Measurements from ENCODE around the gene WSB2. TPM values are rescaled to one million over a fixed set of nuclear protein-coding genes. Genes with fewer than 3 reads are reported as not detected.

Gene WSB2
- total RNA-seq, 3 donors from 2014 or later, result 103 to 159 (median 119) TPM

GRCh38 chr12:118020036-118020435, 40.9 kb downstream of the WSB2 start:
- no peak for DNase-seq
- Histone ChIP-seq H3K4me1 (ENCODE audit: low read depth) (peaks cover 13% of the 10 kb centered on the region), H3K4me3 (no peak overlapping the region), H3K9me3 (no peaks in the 10 kb centered on the region), H3K36me3 (ENCODE audit: low read depth) (no peaks in the 10 kb centered on the region)
- intact Hi-C loops (cut with DNase I, micrococcal nuclease), result no loop called here
- no peak for ATAC-seq
- TF ChIP-seq, protein P1, sequence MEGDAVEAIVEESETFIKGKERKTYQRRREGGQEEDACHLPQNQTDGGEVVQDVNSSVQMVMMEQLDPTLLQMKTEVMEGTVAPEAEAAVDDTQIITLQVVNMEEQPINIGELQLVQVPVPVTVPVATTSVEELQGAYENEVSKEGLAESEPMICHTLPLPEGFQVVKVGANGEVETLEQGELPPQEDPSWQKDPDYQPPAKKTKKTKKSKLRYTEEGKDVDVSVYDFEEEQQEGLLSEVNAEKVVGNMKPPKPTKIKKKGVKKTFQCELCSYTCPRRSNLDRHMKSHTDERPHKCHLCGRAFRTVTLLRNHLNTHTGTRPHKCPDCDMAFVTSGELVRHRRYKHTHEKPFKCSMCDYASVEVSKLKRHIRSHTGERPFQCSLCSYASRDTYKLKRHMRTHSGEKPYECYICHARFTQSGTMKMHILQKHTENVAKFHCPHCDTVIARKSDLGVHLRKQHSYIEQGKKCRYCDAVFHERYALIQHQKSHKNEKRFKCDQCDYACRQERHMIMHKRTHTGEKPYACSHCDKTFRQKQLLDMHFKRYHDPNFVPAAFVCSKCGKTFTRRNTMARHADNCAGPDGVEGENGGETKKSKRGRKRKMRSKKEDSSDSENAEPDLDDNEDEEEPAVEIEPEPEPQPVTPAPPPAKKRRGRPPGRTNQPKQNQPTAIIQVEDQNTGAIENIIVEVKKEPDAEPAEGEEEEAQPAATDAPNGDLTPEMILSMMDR (IDR thresholded peaks at IDR 0.05), result no peak

DNA sequence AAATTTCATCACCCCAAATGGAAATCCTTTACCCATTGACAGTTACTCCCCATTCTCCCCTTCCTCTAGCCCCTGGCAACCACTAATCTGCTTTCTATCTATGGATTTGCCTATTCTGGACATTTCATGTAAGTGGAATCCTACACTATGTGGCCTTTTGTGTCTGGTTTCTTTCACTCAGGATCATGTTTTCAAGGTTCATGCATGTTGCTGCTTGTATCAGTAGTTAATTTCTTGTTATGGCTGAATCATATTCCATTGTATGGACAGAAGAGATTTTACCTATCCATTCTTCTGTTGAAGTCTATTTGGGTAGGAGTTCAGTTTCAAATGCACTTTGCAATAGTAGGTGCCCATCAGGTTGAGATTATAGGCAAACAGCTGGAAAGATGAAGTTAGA, 43.1 kb downstream of the WSB2 start:
- DNase-seq (no peak), ATAC-seq (no peak)
- Histone ChIP-seq H3K36me3 (ENCODE audit: low read depth) (no peaks in the 10 kb centered on the region), H3K9me3 (no peaks in the 10 kb centered on the region), H3K4me1 (ENCODE audit: low read depth) (peaks cover 13% of the 10 kb centered on the region), H3K4me3 (no peak overlapping the region)
- TF ChIP-seq, protein P1 (IDR thresholded peaks at IDR 0.05), result no peak
- intact Hi-C loops (cut with DNase I, micrococcal nuclease), result no loop called here

DNA sequence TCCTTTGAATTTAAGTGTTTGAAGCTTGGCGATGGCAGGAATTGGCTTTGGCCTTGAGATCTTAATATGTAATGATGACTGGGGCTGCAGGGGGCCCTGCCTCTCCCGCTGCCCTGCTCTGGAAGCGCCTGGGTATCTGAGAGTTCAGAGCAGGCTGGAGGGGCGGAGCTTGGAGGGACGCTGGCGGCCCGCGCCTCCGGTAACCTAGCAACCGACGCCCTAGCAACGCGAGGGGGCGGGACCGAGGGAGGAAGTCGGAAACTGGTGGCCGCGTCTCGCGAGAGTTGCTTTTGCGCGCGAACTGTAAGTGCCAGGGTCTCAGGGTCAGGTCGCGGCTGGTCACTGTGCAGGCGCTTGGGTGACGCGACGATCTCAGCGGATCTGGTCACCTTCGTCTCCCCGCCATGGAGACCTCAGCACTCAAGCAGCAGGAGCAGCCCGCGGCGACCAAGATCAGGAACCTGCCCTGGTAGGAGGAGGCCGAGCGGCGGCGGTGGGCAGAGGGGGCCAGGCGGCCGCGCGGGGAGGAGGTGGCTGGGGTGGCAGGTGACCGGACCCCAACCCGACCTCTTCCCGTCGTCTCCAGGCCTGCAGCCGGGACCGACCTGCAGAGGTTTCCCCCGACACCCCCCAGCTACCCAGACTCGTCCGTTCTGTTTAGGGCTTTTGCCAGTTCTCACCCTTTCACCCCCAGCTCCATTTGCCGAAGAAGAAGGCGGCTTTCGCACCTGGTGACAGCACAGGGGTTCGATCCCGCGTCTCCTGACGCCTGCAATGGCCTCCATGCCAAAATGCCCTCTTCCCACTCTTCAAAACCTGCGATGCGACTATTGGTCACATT, 44.3 kb downstream of the WSB2 start, which contains the start of gene RFC5:
TSS of gene RFC5 (plus strand) at position 280 of the 841 bp plus-strand sequence. CDS start at position 405, 125 bp downstream.
- ATAC-seq (peak; percentile 100), DNase-seq (peak; percentile 98 to 99 (median 99))
- intact Hi-C loops (cut with DNase I, micrococcal nuclease), result no loop called here
- Histone ChIP-seq H3K4me3 (peak within 1 kb of the TSS; percentile 60), H3K36me3 (ENCODE audit: low read depth) (no peaks in the 10 kb centered on the region), H3K4me1 (ENCODE audit: low read depth) (peaks cover 13% of the 10 kb centered on the region), H3K9me3 (no peaks in the 10 kb centered on the region)
- TF ChIP-seq, protein P1 (IDR thresholded peaks at IDR 0.05), result no peak

- ATAC-seq (no peak), DNase-seq (peak in 1 of 3 donors; percentile 8)
- Histone ChIP-seq H3K4me1 (ENCODE audit: low read depth) (peaks cover 13% of the 10 kb centered on the region), H3K36me3 (ENCODE audit: low read depth) (no peaks in the 10 kb centered on the region), H3K9me3 (no peaks in the 10 kb centered on the region), H3K4me3 (no peak overlapping the region)
- intact Hi-C loops (cut with DNase I, micrococcal nuclease), result no loop called here
- TF ChIP-seq, protein P1 (IDR thresholded peaks at IDR 0.05), result no peak
These were observed 45.0 kb downstream of the WSB2 start for GRCh38 chr12:118015944-118016343.

GRCh38 chr12:118015306-118015705, 45.7 kb downstream of the WSB2 start:
- DNase-seq, result no peak
- Histone ChIP-seq H3K4me3 (no peak overlapping the region), H3K36me3 (ENCODE audit: low read depth) (no peaks in the 10 kb centered on the region), H3K4me1 (ENCODE audit: low read depth) (peaks cover 13% of the 10 kb centered on the region), H3K9me3 (no peaks in the 10 kb centered on the region)
- intact Hi-C loops (cut with DNase I, micrococcal nuclease), result no loop called here
- no peak for ATAC-seq
- TF ChIP-seq, protein P1 (IDR thresholded peaks at IDR 0.05), result no peak

All from mucosa of descending colon (tissue), 3 donors.